ENCODE data around the gene CNKSR2. TPM values are rescaled to one million over a fixed set of nuclear protein-coding genes. Genes with fewer than 3 reads are reported as not detected.

CNKSR2 gene
- total RNA-seq, 3 donors from 2014 or later = 4.9 to 11.2 (median 5.4) TPM

DNA sequence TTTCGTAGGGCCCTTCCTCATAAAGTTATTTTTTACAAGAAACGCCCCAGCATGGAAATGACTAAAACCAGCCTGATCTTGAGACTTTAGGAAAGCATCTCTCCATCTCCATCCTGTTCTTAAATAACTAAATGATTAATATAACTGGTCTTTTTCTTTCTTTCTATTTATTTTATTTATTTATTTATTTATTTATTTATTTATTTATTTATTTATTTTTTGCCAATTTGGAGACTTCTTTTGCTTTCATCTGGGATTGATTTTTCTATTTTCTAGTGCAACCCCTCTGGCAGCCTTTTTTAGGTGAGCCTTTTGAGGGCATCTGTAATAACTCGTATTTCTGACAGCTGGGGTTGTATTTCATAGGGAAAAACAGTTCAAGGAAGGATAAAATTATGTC, 285.1 kb downstream of the CNKSR2 start:
- Histone ChIP-seq H3K36me3 (no peaks in the 10 kb centered on the region), H3K27ac (no peak overlapping the region), H3K4me1 (no peaks in the 10 kb centered on the region), H3K4me3 (no peak overlapping the region), H3K27me3 (peaks cover 0 to 53% of the 10 kb centered on the region in 2 donors), H3K9me3 (peaks cover 0 to 8% of the 10 kb centered on the region in 2 donors)
- DNase-seq (ENCODE audit: low spot score in 2 of 2) = no peak
- TF ChIP-seq POLR2A (IDR thresholded peaks at IDR 0.05) (no peak), POLR2AphosphoS5 (IDR thresholded peaks at IDR 0.05) (no peak)
- intact Hi-C loops (cut with DNase I; ENCODE audit: low total_unique reads) = no loop called here

DNA sequence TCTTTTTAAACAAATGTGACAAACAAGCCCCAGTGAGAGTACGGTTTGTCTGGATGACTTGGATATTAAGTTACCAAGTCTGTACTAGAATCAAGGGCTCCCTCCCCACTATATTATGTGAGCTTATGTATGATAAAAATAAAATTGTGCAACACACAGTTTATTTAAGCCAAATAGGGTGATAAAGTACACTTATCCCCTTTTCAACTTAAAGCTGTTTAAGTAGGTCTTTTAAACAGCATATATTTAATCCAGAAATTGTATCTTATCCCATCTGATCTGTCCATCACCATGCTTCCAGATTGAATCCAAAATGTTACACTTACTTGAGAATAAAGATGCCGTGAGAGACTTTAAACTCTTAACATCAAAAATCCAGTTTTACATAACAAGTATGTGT, 285.9 kb downstream of the CNKSR2 start:
- Histone ChIP-seq H3K9me3 (peaks cover 0 to 8% of the 10 kb centered on the region in 2 donors), H3K27ac (no peak overlapping the region), H3K4me1 (no peaks in the 10 kb centered on the region), H3K4me3 (no peak overlapping the region), H3K36me3 (no peaks in the 10 kb centered on the region), H3K27me3 (peaks cover 0 to 62% of the 10 kb centered on the region in 2 donors)
- TF ChIP-seq POLR2A (IDR thresholded peaks at IDR 0.05) (no peak), POLR2AphosphoS5 (IDR thresholded peaks at IDR 0.05) (no peak)
- intact Hi-C loops (cut with DNase I; ENCODE audit: low total_unique reads) = no loop called here
- DNase-seq (ENCODE audit: low spot score in 2 of 2) = no peak

DNA sequence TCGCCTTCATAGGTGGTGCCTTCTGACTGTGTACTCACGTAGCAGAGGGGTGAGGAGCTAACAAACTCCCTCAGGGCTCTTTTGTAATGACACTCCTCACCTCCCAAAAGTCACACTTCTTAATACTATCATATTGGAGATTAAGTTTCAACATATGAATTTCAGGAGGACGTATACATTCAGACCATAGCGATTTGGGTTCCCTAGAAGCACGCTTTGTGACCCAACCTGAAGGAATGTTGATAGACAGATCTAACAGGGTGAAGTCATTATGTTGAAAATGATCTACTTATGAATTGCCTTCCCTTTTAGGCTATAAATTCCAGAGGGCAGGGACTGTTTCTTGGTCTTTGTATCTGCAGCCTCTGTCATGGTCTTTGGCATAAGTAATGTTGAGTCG, 287.1 kb downstream of the CNKSR2 start:
- no peak for DNase-seq (ENCODE audit: low spot score in 2 of 2)
- peaks cover 0 to 8% of the 10 kb centered on the region in 2 donors for H3K9me3 ChIP-seq
- no peak overlapping the region for H3K4me3 ChIP-seq
- intact Hi-C loops (cut with DNase I; ENCODE audit: low total_unique reads) = no loop called here
- no peak overlapping the region for H3K27ac ChIP-seq
- H3K27me3 ChIP-seq = peaks cover 0 to 62% of the 10 kb centered on the region in 2 donors
- TF ChIP-seq, protein P1, sequence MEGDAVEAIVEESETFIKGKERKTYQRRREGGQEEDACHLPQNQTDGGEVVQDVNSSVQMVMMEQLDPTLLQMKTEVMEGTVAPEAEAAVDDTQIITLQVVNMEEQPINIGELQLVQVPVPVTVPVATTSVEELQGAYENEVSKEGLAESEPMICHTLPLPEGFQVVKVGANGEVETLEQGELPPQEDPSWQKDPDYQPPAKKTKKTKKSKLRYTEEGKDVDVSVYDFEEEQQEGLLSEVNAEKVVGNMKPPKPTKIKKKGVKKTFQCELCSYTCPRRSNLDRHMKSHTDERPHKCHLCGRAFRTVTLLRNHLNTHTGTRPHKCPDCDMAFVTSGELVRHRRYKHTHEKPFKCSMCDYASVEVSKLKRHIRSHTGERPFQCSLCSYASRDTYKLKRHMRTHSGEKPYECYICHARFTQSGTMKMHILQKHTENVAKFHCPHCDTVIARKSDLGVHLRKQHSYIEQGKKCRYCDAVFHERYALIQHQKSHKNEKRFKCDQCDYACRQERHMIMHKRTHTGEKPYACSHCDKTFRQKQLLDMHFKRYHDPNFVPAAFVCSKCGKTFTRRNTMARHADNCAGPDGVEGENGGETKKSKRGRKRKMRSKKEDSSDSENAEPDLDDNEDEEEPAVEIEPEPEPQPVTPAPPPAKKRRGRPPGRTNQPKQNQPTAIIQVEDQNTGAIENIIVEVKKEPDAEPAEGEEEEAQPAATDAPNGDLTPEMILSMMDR (IDR thresholded peaks at IDR 0.05) = no peak
- TF ChIP-seq POLR2AphosphoS5 (IDR thresholded peaks at IDR 0.05) (no peak), POLR2A (IDR thresholded peaks at IDR 0.05) (no peak)
- no peaks in the 10 kb centered on the region for H3K4me1 ChIP-seq
- no peaks in the 10 kb centered on the region for H3K36me3 ChIP-seq

DNA sequence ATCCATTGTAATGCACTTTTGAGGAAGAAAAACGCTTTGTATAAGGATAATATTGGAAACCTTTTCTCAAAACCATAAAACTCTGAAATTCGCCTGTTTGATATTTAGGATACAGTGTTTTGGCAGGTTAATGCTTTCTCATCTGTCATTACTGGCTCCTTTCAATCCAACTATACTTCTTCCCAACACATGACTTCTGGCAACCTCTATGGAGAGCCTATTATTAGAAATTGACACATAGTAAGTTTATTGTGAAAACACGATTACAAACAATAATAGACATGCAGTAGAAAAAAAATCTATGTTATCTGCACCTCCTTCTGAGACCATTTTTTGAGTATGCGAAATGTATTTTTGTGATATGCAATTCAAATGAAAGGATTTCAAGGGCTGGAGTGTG, 288.5 kb downstream of the CNKSR2 start:
- Histone ChIP-seq H3K36me3 (no peaks in the 10 kb centered on the region), H3K4me3 (no peak overlapping the region), H3K27ac (no peak overlapping the region), H3K27me3 (peaks cover 0 to 55% of the 10 kb centered on the region in 2 donors), H3K4me1 (no peaks in the 10 kb centered on the region), H3K9me3 (no peaks in the 10 kb centered on the region)
- intact Hi-C loops (cut with DNase I; ENCODE audit: low total_unique reads) = no loop called here
- TF ChIP-seq, protein P1 (IDR thresholded peaks at IDR 0.05) = no peak
- no peak for TF ChIP-seq POLR2AphosphoS5 (IDR thresholded peaks at IDR 0.05)
- TF ChIP-seq POLR2A (IDR thresholded peaks at IDR 0.05) = no peak
- DNase-seq (ENCODE audit: low spot score in 2 of 2) = no peak

DNA sequence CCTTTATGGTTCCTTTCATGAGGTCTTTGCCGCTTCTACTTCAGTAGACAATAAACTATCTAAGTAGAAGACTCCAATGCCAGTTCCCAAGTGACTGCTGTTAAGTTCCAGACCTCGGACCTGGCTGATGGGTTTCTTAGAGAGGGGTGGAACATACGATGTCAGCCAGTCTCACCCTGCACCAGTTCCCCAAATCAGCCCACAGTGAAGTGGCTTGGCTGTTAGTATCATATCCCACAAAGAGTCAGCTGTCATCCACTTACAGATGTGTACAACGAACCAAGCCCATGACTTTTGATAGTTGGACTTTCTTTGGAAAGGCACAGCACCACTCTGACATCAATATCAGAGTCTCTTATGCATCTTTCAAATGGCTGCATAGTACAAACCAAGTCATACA, 292.0 kb downstream of the CNKSR2 start:
- Histone ChIP-seq H3K4me3 (no peak overlapping the region), H3K9me3 (no peaks in the 10 kb centered on the region), H3K36me3 (no peaks in the 10 kb centered on the region), H3K27ac (no peak overlapping the region), H3K4me1 (no peaks in the 10 kb centered on the region), H3K27me3 (peaks cover 0 to 38% of the 10 kb centered on the region in 2 donors)
- intact Hi-C loops (cut with DNase I; ENCODE audit: low total_unique reads) = no loop called here
- no peak for DNase-seq (ENCODE audit: low spot score in 2 of 2)
- TF ChIP-seq, protein P1 (IDR thresholded peaks at IDR 0.05) = no peak
- TF ChIP-seq POLR2AphosphoS5 (IDR thresholded peaks at IDR 0.05) = no peak
- TF ChIP-seq POLR2A (IDR thresholded peaks at IDR 0.05) = no peak

DNA sequence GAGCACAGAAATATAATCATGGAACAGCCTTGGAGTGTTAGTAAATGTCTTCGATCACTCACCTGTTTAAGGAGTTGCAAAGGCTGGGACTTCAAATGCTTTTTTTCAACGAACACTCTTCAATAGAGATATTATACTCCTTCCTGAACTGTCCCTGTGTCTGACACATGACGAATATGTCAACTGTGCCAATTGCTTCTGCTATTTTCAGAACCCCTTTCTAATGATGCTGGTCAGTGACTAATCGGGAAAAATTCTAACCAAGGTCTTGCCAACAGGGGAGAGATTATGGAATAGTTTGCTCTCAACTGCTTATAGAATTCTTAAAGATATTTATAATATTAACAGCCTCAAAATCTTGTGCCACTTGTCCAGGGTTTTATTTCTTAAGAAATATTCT, 292.5 kb downstream of the CNKSR2 start:
- TF ChIP-seq POLR2AphosphoS5 (IDR thresholded peaks at IDR 0.05) = no peak
- no peak for TF ChIP-seq POLR2A (IDR thresholded peaks at IDR 0.05)
- TF ChIP-seq, protein P1 (IDR thresholded peaks at IDR 0.05) = no peak
- no peak for DNase-seq (ENCODE audit: low spot score in 2 of 2)
- Histone ChIP-seq H3K27me3 (peaks cover 0 to 34% of the 10 kb centered on the region in 2 donors), H3K36me3 (no peaks in the 10 kb centered on the region), H3K4me3 (no peak overlapping the region), H3K9me3 (no peaks in the 10 kb centered on the region), H3K4me1 (no peaks in the 10 kb centered on the region), H3K27ac (no peak overlapping the region)
- intact Hi-C loops (cut with DNase I; ENCODE audit: low total_unique reads) = no loop called here
